HEK293 (cell line): ENCODE measurements around the gene C5.

Source experiments
- CTCF ChIP-seq: fragments of 450-650 bp; formaldehyde crosslinking; IDR thresholded peaks from 2 replicates; pipeline ENCODE4 v1.5.1; 2016; ENCODE audit warnings: missing biosample characterization, missing genetic modification characterization
- ZFP3 ChIP-seq: fragments of 450-650 bp; formaldehyde crosslinking; IDR thresholded peaks from 2 replicates; pipeline ENCODE4 v1.5.1; 2016; ENCODE audit warnings: low read depth, missing biosample characterization, missing genetic modification characterization
- ZFP37 ChIP-seq: fragments of 450-650 bp; formaldehyde crosslinking; IDR thresholded peaks from 2 replicates; pipeline ENCODE4 v1.5.1; 2016; ENCODE audit warnings: missing biosample characterization, missing genetic modification characterization
- ZNF138 ChIP-seq: fragments of 450-650 bp; formaldehyde crosslinking; IDR thresholded peaks from 2 replicates; pipeline ENCODE4 v1.5.1; 2016; ENCODE audit warnings: missing biosample characterization, missing genetic modification characterization, borderline replicate concordance
- ZNF214 ChIP-seq: fragments of 450-650 bp; formaldehyde crosslinking; IDR thresholded peaks from 2 replicates; pipeline ENCODE4 v1.5.1; 2017; ENCODE audit warnings: missing biosample characterization, mild to moderate bottlenecking, missing genetic modification characterization, borderline replicate concordance
- ZNF423 ChIP-seq: fragments of 450-650 bp; formaldehyde crosslinking; IDR thresholded peaks from 2 replicates; pipeline ENCODE4 v1.5.1; 2016; ENCODE audit warnings: missing biosample characterization, missing genetic modification characterization
- ZNF548 ChIP-seq: fragments of 450-650 bp; formaldehyde crosslinking; IDR thresholded peaks from 2 replicates; pipeline ENCODE4 v1.5.1; 2016; ENCODE audit warnings: missing biosample characterization, missing genetic modification characterization
- ZNF621 ChIP-seq: fragments of 450-650 bp; formaldehyde crosslinking; IDR thresholded peaks from 2 replicates; pipeline ENCODE4 v1.5.1; 2017; ENCODE audit warnings: missing biosample characterization, missing genetic modification characterization
- ZNF768 ChIP-seq: fragments of 450-650 bp; formaldehyde crosslinking; IDR thresholded peaks from 2 replicates; pipeline ENCODE4 v1.5.1; 2018; ENCODE audit warnings: missing biosample characterization, mild to moderate bottlenecking, missing genetic modification characterization
- ZNF785 ChIP-seq: fragments of 450-650 bp; formaldehyde crosslinking; IDR thresholded peaks from 2 replicates; pipeline ENCODE4 v1.5.1; 2016; ENCODE audit warnings: missing biosample characterization, missing genetic modification characterization

GRCh38 chr9:120912958-120913646, 137.0 kb downstream of the C5 start:
- TF ChIP-seq ZNF785 (no peak), ZNF214 (no peak), CTCF (tag by site-specific recombination) (no peak), ZNF548 (tag by site-specific recombination) (no peak), ZNF768 (tag by site-specific recombination) (no peak), ZNF621 (tag by site-specific recombination) (no peak), ZNF138 (no peak), ZNF423 (tag by site-specific recombination) (no peak), ZFP37 (tag by site-specific recombination) (no peak), ZFP3 (tag by site-specific recombination) (no peak)
